Activated T-cell treated with anti-CD3 and anti-CD28 coated beads, Interleukin-2, amount 50 U/mL, for 1 hour (primary cell): Measurements from ENCODE around the gene GPR26.

Source experiments
- DNase-seq: peaks from one replicate; pipeline ENCODE4 v3.0.0-alpha.2; 2020

GPR26 gene

GRCh38 chr10:123666318-123667236 is at the start of gene GPR26:
Gene GPR26, plus strand, starts transcription at chr10:123666355. Its CDS starts 53 bp downstream, at chr10:123666408.
- no peak for DNase-seq

GRCh38 chr10:123618224-123618623 is 47.9 kb upstream of the GPR26 start:
- DNase-seq, result no peak

GRCh38 chr10:123619067-123619855 is 46.9 kb upstream of the GPR26 start:
- DNase-seq, result no peak

GRCh38 chr10:123620621-123621020 is 45.5 kb upstream of the GPR26 start:
- no peak for DNase-seq

- DNase-seq, result no peak
These were observed 44.7 kb upstream of the GPR26 start for GRCh38 chr10:123621492-123621891.

- no peak for DNase-seq
These were observed 44.2 kb upstream of the GPR26 start for GRCh38 chr10:123621916-123622315.

GRCh38 chr10:123622381-123622780 is 43.8 kb upstream of the GPR26 start:
- no peak for DNase-seq

GRCh38 chr10:123624086-123624485 is 42.1 kb upstream of the GPR26 start:
- no peak for DNase-seq

GRCh38 chr10:123633106-123633505 is 33.0 kb upstream of the GPR26 start:
- no peak for DNase-seq

- DNase-seq, result no peak
These were observed 32.5 kb upstream of the GPR26 start for GRCh38 chr10:123633636-123634035.

- DNase-seq, result no peak
These were observed 31.9 kb upstream of the GPR26 start for GRCh38 chr10:123634221-123634620.

GRCh38 chr10:123635131-123635530 is 31.0 kb upstream of the GPR26 start:
- no peak for DNase-seq

- DNase-seq, result no peak
These were observed 30.4 kb upstream of the GPR26 start for GRCh38 chr10:123635745-123636144.

- DNase-seq, result no peak
These were observed 29.4 kb upstream of the GPR26 start for GRCh38 chr10:123636598-123637325.

- DNase-seq, result no peak
These were observed 28.8 kb upstream of the GPR26 start for GRCh38 chr10:123637326-123637880.

GRCh38 chr10:123639131-123639530 is 27.0 kb upstream of the GPR26 start:
- no peak for DNase-seq

GRCh38 chr10:123640016-123640535 is 26.1 kb upstream of the GPR26 start:
- DNase-seq, result no peak

GRCh38 chr10:123642293-123642692 is 23.9 kb upstream of the GPR26 start:
- no peak for DNase-seq

- no peak for DNase-seq
These were observed 23.5 kb upstream of the GPR26 start for GRCh38 chr10:123642697-123643096.

GRCh38 chr10:123643315-123643714 is 22.8 kb upstream of the GPR26 start:
- no peak for DNase-seq

- no peak for DNase-seq
These were observed 21.1 kb upstream of the GPR26 start for GRCh38 chr10:123645016-123645415.

- no peak for DNase-seq
These were observed 20.5 kb upstream of the GPR26 start for GRCh38 chr10:123645615-123646014.

- DNase-seq, result no peak
These were observed 17.6 kb upstream of the GPR26 start for GRCh38 chr10:123648595-123648994.
